Neutrophil (primary cell): ENCODE measurements around the gene OPN4.

Source experiments
- H3K27ac ChIP-seq: fragments of 200-600 bp; sonication (generic); 2 replicates; pipeline ENCODE4 v1.5.1; 2016; ENCODE audit warnings: mild to moderate bottlenecking, moderate library complexity
- H3K27me3 ChIP-seq: fragments of 200-600 bp; sonication (generic); 2 replicates; pipeline ENCODE4 v1.6.0; 2016; ENCODE audit warnings: mild to moderate bottlenecking
- H3K36me3 ChIP-seq: fragments of 200-600 bp; sonication (generic); 2 replicates; pipeline ENCODE4 v1.5.1; 2017
- H3K4me1 ChIP-seq, 2 experiments: fragments of 200-600 bp in 1 of 2; sonication (generic) in 1 of 2; 1 replicate in 1 of 2; 2 replicates in 1 of 2; pipeline versions ENCODE4 v1.5.1 to v1.6.1; 2013 to 2016; ENCODE audit warnings: low read depth in 1 of 2, low read length in 1 of 2, mild to moderate bottlenecking in 1 of 2, moderate library complexity in 1 of 2; ENCODE audit not compliant: control insufficient read depth in 1 of 2, insufficient read depth in 1 of 2
- H3K4me3 ChIP-seq, 2 experiments: fragments of 200-600 bp in 1 of 2; sonication (generic) in 1 of 2; 1 replicate in 1 of 2; 2 replicates in 1 of 2; pipeline ENCODE4 v1.5.1; 2013 to 2016; ENCODE audit warnings: low read depth in 1 of 2, low read length in 1 of 2, mild to moderate bottlenecking in 1 of 2, moderate library complexity in 1 of 2
- H3K9me3 ChIP-seq: fragments of 200-600 bp; sonication (generic); 2 replicates; pipeline ENCODE4 v1.5.1; 2016
- CTCF ChIP-seq: fragments of 200-600 bp; sonication (generic); IDR thresholded peaks from 2 replicates; pipeline ENCODE4 v1.5.1; 2016; ENCODE audit warnings: antibody characterized with exemption

OPN4 gene

GRCh38 chr10:86677374-86677773 is 23.0 kb downstream of the OPN4 start:
- Histone ChIP-seq H3K4me1 (no peaks in the 10 kb centered on the region), H3K36me3 (no peaks in the 10 kb centered on the region), H3K4me3 (no peak overlapping the region), H3K27me3 (no peaks in the 10 kb centered on the region), H3K9me3 (no peaks in the 10 kb centered on the region), H3K27ac (no peak overlapping the region)
- no peak for TF ChIP-seq CTCF

DNA sequence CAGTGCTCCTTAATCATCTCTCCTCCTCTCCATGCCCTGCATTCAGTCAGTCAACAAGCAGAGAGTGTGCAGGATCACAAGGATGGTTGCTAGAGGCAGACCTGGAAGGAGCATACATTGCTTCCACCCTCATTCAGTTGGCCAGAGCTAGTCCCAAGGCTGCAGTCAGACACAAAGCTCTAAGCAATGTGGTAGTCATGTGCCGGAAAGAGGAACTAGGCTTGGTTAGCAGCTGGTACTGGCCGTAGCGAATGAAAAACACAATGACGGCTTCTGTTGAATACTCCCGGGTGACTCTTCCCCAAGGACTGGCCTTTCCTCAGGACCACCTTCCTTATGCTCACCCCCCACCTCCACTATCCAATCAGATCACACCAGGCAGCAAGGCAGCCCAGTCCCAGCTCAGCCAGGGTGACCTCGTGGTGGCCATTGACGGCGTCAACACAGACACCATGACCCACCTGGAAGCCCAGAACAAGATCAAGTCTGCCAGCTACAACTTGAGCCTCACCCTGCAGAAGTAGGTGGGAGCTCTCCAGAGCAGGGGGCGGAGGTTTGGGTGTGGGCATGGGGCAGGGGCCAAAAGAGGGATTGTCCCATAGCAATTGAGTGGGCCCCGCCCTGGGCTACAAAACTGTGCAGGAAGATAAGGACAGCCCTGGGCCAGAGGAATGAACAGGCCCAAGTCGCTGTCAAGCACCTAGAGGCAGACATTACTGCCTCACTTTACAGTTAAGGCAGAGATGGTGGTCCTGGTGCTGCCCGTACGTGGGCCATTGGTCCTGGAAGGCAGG is 24.8 kb downstream of the OPN4 start:
- Histone ChIP-seq H3K4me3 (no peak overlapping the region), H3K9me3 (no peaks in the 10 kb centered on the region), H3K4me1 (no peaks in the 10 kb centered on the region), H3K36me3 (no peaks in the 10 kb centered on the region), H3K27ac (no peak overlapping the region), H3K27me3 (peaks cover under 1% of the 10 kb centered on the region)
- TF ChIP-seq CTCF = no peak

GRCh38 chr10:86681047-86681446 is 26.7 kb downstream of the OPN4 start:
- H3K27me3 ChIP-seq = peaks cover 5% of the 10 kb centered on the region

GRCh38 chr10:86681722-86682386 is 27.5 kb downstream of the OPN4 start:
- Histone ChIP-seq H3K27me3 (peaks cover 5% of the 10 kb centered on the region), H3K4me3 (no peak overlapping the region), H3K9me3 (no peaks in the 10 kb centered on the region), H3K36me3 (no peaks in the 10 kb centered on the region), H3K4me1 (no peaks in the 10 kb centered on the region), H3K27ac (no peak overlapping the region)
- no peak for TF ChIP-seq CTCF

More at GRCh38 chr10:86681047-86681446, 26.7 kb downstream of the OPN4 start:
- Histone ChIP-seq H3K4me3 (no peak overlapping the region), H3K9me3 (no peaks in the 10 kb centered on the region), H3K36me3 (no peaks in the 10 kb centered on the region), H3K4me1 (no peaks in the 10 kb centered on the region), H3K27ac (no peak overlapping the region)
- no peak for TF ChIP-seq CTCF

- no peak overlapping the region for H3K4me3 ChIP-seq
- no peaks in the 10 kb centered on the region for H3K4me1 ChIP-seq
- H3K9me3 ChIP-seq = no peaks in the 10 kb centered on the region
- no peak for TF ChIP-seq CTCF
- H3K36me3 ChIP-seq = no peaks in the 10 kb centered on the region
- H3K27ac ChIP-seq = no peak overlapping the region
- H3K27me3 ChIP-seq = peaks cover 5% of the 10 kb centered on the region
Measured at GRCh38 chr10:86682675-86683074, 28.3 kb downstream of the OPN4 start.
